Activated CD4-positive, alpha-beta T cell treated with anti-CD3 and anti-CD28 coated beads, Interleukin-2, amount 50 U/mL, for 1 hour (primary cell): ENCODE measurements around the gene TMEM72.

Experiments
- DNase-seq: peaks from one replicate; pipeline ENCODE4 v3.0.0-alpha.2; 2020

Gene TMEM72

GRCh38 chr10:44956717-44957706 lies 45.9 kb downstream of the TMEM72 start:
- no peak for DNase-seq

DNA sequence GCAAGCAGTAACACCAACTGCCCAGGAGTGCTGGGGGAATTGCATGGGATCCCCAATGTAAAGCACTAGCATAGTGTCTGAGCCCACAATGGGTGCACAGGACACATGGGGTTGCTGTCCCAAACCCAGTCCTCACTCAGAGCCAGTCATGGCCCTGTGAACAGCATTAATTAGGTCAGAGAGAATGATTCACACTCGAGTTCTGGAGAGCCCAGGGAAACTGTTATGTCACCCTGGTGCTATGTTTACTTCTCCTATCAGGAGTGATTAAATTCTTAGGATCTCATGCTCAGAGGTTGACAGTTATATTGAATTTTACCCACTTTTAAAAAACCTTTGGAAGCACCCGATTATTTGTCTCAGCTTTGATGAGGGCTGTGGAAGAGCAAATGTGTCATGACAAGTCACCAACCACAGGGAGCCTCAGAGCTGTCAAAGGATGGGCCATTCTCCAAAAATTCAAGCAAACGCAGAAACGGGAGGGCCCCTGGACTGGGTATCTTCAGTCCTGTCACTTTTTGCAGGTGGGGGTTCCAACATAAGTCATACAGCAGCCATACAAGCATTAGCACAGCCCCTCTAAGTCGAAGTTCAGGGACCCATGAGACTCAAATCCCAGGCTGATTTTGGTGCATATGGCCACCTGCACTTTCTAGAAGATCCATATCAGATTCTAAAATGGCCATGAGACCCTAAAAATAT lies 47.2 kb downstream of the TMEM72 start:
- no peak for DNase-seq

- no peak for DNase-seq
Measured at GRCh38 chr10:44958898-44959246, 47.7 kb downstream of the TMEM72 start.

DNA sequence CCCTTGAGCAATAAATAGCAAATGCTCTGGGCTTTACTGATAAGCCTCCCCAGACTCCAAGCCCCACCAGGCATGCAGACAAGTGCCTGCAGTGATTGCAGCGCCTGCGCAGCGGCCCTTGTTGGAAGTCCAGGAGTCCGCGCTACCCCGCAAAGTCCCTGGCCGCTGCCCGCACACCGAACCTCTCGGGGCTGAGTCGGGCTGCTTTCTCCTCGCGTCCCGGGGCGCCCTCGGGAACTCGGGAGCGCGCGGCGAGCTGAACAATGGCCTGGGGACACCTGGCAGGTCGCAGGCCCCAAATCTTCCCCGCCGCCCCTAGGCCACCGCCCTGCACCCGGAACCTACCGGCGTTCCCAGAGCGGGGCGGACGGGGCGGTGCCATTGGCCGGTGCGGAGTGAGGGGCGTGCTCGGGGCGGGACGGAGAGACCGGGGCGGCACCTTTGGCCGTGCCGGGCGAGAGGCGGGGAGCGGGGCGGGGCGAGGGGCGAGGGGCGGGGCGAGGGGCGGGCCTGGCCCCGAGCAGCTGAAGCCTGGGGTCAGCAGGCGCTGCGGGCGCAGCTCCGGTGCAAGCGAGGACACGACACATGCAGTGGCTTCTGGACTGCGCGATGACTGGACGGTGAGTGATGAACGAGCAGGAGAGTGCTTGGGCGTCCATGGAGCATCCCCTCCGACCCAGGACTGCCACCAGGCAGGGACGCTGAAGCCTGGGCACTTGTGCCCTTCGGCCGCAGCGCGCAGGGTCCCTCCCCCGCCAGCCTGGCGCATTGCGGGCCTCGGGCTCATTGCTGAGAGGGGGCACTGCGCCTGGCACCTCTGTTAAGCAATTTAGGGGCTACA lies 48.3 kb downstream of the TMEM72 start, which contains the start of gene RASSF4:
Gene RASSF4, plus strand, starts transcription at position 556 of the 841 bp plus-strand sequence. CDS start 10,401 bp downstream, outside the sequence.
- peak; percentile 91 for DNase-seq

- no peak for DNase-seq
Measured at GRCh38 chr10:44960088-44960460, 48.9 kb downstream of the TMEM72 start.

- no peak for DNase-seq
Measured at GRCh38 chr10:44960482-44961229, 49.5 kb downstream of the TMEM72 start.

GRCh38 chr10:44961230-44961571 lies 50.1 kb downstream of the TMEM72 start:
- DNase-seq: no peak

- DNase-seq: no peak
Measured at GRCh38 chr10:44961931-44962750, 51.0 kb downstream of the TMEM72 start.

DNA sequence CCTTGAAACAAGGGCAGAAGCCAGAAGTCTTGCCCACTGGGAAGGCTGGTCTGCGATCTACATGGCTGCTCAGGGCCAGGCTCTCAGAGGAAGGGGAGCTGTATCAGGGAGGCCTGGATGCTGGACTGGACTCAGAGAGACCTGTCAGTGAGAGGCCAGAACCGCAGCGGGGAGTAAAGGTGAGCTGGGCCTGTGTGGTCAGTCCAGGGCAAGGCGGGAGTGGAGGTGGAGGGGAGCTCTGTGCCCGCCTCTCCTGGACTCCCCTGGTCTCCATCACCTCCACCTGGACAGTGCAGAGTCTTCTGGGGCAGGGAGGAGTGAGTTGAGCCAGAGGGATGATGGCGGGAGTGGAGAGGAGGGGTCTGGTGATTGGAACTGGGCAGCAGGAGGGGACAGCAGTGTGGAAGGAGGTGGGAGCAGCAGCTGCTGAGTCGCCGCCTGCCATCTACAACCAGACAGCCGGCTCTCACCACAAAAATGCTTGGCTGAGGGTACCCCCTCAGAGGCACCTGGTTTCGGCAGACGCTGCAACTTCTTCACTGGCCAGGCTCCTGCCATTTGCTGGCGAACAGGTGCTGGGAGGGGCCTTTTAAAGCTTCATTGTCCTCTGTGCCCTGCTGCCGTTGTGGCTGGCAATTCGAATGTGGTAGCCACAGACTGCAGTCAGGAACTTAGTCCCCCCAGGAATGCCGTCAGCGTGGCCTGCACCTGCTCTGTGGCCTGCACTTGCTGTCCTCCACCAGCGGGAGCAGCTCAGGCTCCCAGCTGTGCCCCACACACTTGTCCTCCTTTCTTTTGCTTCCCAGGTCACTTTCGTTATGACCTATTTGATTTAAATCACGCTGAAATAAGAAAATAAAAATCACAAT lies 52.0 kb downstream of the TMEM72 start:
- DNase-seq: no peak

DNA sequence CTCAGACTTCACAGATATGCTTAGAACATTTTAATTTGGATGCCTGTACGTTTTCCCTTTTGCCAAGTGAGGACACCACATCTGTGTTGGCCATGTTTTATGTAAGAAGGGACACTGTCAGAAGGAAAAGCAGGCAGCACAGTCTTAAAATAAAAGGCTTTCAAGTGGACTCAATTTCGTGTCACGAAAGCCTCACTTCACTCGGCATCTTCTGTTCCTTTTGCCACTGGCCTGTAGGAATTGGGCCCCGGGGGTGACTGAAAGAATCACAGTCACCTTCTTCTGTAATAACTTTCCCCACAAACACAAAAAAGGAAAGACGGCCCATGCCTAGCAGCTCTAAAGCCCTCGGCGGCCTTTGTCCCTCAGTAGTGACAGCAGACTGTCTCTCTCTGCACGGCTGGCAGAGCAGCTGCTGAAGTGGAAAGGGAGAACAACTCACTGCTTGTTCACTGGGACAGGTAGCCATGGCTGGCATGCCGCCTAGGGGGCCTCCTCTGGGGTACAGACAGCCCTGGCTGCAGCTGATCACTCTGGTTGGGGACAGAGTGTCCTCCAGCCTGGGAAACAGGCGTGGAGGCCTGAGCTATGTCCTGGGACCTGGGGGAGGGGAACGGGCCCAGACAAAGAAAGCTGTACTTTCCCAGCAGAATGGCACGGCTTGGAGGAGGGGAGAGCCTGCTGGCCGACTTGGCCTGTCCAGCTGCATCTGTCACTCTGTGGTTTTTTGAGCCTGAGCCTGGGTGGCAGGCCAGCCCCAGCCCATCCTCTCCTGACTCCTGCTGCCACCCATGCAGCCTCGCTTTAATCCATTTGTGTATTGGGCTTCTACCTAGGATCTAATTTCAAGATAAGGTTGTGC lies 52.9 kb downstream of the TMEM72 start:
- DNase-seq: no peak

DNA sequence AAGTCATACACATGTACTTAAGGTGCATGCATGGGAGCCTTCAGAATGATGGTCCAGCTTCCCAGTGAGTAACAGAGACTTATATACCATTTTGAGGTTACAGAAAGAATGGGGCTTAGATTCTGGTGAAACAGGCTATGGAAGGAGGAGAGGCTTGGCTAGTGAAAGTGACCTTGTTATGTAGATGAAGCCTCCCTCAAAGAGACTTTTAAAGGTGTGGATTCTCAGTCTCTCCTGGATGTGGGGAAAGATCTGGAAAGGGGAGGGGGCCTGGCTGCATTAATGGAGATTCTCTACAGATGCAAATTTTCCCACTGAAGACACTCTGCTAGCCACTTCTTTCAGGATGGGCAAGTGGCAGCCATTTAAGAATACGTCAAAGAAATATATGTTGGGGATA lies 54.0 kb downstream of the TMEM72 start:
- no peak for DNase-seq

- no peak for DNase-seq
Measured at GRCh38 chr10:44965651-44966097, 54.5 kb downstream of the TMEM72 start.

DNA sequence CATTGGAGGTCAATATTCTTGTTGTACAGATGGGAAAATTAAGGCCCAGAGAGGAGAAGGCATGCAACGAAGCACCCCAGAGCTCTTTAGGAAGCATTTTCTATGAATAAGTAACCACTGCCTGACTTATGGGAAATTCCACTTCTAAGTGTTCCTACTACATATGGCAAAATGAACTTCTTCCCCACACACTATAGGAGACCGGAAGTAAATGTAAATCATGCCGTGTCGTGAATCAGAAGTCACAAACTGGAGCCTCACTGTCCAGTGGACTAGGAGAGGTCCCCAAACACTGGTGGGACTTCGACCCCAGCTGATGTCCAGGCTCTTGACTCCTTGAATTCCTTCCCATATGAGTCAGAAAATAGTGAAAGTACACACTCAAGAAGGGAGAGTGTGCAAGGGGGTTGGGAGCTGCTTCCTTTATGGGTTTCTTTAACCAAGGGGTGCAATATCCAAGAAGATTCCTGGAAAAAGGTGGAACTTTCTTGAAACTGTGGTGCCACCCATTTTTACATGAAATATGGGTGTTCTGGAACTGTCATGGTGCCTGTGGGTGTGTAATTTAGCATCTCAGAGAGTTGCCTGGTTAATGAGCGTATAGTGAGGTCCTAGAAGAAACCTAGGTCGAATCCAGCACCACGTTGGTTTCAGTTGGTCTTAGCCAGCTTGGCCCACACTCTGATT lies 55.1 kb downstream of the TMEM72 start:
- no peak for DNase-seq

DNA sequence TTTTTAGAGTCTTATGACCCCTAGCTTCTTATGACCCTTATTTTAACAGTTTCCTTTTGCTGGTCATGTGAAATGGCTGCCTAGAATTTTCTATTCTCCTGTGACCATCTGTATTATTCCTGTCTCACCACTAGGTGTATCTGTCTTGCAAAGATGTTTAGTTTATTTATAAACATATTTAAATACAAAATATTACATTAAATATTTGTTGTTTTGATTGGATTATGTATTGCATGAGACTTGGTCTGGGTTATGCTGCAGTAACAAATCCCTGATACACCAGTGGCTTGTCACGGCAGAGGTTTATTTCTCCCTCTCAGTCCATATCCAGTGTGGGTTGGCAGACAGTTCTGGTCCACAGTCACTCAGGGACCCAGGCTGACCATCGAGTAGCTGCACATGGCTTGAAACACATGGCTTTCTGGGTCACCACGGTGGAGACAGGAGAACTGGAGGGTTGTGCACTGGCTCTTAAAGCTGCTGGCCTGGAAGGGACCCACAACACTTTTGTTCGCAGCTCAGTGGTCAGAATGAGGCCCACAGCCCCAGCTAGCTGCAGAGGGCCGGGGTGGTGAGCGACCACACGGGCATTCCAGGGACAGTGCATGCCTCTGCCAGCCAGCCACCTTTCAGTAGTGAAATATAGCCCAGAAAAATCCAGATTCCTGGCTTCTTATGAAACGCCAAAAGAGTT lies 55.8 kb downstream of the TMEM72 start:
- no peak for DNase-seq

DNA sequence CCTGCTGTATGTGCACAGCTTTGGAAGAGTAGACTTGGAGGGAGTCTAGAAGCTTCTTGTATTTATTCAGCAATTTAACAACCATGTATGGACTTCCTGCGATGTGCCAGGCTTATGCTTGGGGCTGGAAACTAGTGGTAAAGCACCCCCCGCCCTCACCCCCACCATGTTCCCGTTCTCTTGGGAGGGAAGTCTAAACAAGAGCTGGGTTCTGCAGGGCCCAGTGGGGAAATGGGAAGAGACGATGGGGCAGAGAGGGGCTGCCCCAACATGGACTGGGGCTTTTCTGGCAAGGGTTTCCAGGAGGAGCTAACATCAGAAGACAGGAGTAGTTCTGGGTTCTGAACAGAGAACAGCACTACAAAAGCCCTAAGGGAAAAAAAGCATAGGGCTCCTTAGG lies 56.5 kb downstream of the TMEM72 start:
- no peak for DNase-seq

DNA sequence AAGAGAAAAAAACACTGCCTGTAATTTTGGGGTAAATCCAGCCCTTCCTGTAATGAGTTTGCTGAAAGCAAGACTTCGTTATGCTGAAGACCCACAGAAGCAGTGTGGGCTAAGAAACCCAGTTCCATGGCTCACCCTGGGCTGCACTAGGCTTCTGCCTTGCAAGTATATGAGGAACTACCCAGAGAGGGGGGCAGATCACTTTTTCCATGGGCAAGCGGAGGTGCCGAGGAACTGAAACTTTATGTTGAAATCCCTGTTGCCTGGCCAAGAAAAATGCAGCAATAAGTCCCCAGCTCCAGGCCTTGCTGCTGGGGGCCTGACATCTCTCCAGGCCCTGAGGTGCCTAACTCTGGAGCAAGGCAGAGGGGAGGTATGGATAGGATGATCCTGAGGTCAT lies 57.0 kb downstream of the TMEM72 start:
- no peak for DNase-seq

- no peak for DNase-seq
Measured at GRCh38 chr10:44968500-44969400, 57.6 kb downstream of the TMEM72 start.
